Osteoblast (primary cell): Measurements from ENCODE around the gene KLF5. TPM values are rescaled to one million over a fixed set of nuclear protein-coding genes. Genes with fewer than 3 reads are reported as not detected.

Source experiments
- DNase-seq: peaks from one replicate; pipeline ENCODE4 v3.0.0; 2011; ENCODE audit warnings: low spot score, mixed read lengths; ENCODE audit not compliant: insufficient read length; ENCODE audit errors: missing footprints
- H2AFZ ChIP-seq: 2 replicates; pipeline ENCODE4 v1.6.0; 2011; ENCODE audit warnings: mild to moderate bottlenecking, low read length
- H3K27ac ChIP-seq: 2 replicates; pipeline ENCODE4 v1.5.1; 2011; ENCODE audit warnings: mild to moderate bottlenecking, low read depth, low read length, moderate library complexity
- H3K27me3 ChIP-seq: 2 replicates; pipeline ENCODE4 v1.6.0; 2012; ENCODE audit warnings: mild to moderate bottlenecking, control low read depth, inconsistent platforms, low read length, moderate library complexity; ENCODE audit not compliant: insufficient read depth
- H3K36me3 ChIP-seq: 2 replicates; pipeline ENCODE4 v1.5.1; 2011; ENCODE audit warnings: mild to moderate bottlenecking, low read length, control low read depth, moderate library complexity; ENCODE audit not compliant: insufficient read depth
- H3K4me1 ChIP-seq: 2 replicates; pipeline ENCODE4 v1.5.1; 2011; ENCODE audit warnings: mild to moderate bottlenecking, low read length, control low read depth, moderate library complexity; ENCODE audit not compliant: insufficient read depth
- H3K4me2 ChIP-seq: 2 replicates; pipeline ENCODE4 v1.6.0; 2011; ENCODE audit warnings: mild to moderate bottlenecking, low read length; ENCODE audit not compliant: insufficient read depth
- H3K4me3 ChIP-seq: fragments of 200-600 bp; sonication (generic); 3 replicates; pipeline ENCODE4 v1.5.1; 2012; ENCODE audit warnings: mild to moderate bottlenecking, low read length, inconsistent platforms; ENCODE audit not compliant: insufficient read depth
- H3K79me2 ChIP-seq: 2 replicates; pipeline ENCODE4 v1.6.0; 2012; ENCODE audit warnings: mild to moderate bottlenecking, low read length, control low read depth, inconsistent platforms; ENCODE audit not compliant: insufficient read depth
- H3K9me3 ChIP-seq: 2 replicates; pipeline ENCODE4 v1.5.1; 2011; ENCODE audit warnings: low read depth, low read length, control low read depth
- H4K20me1 ChIP-seq: 2 replicates; pipeline ENCODE4 v1.6.0; 2012; ENCODE audit warnings: mild to moderate bottlenecking, low read length, control low read depth; ENCODE audit not compliant: insufficient read depth
- total RNA-seq: library from RNA; depleted of rRNA; stranded (reverse); fragments of >200 nt; gene quantifications from 2 replicates; pipeline ENCODE4 v1.2.3, GENCODE V29; 2012
- TF ChIP-seq, protein P1 (sequence below): IDR thresholded peaks from 2 replicates; pipeline ENCODE4 v1.5.1; 2011; ENCODE audit warnings: mild to moderate bottlenecking, low read depth, low read length, moderate library complexity; ENCODE audit errors: extremely low read depth

KLF5 gene
- total RNA-seq, 1 donor: 4.0 TPM

GRCh38 chr13:73074014-73074413 lies 15.2 kb downstream of the KLF5 start:
- H3K79me2 ChIP-seq: no peaks in the 10 kb centered on the region
- H3K27me3 ChIP-seq: no peaks in the 10 kb centered on the region
- TF ChIP-seq, protein P1, sequence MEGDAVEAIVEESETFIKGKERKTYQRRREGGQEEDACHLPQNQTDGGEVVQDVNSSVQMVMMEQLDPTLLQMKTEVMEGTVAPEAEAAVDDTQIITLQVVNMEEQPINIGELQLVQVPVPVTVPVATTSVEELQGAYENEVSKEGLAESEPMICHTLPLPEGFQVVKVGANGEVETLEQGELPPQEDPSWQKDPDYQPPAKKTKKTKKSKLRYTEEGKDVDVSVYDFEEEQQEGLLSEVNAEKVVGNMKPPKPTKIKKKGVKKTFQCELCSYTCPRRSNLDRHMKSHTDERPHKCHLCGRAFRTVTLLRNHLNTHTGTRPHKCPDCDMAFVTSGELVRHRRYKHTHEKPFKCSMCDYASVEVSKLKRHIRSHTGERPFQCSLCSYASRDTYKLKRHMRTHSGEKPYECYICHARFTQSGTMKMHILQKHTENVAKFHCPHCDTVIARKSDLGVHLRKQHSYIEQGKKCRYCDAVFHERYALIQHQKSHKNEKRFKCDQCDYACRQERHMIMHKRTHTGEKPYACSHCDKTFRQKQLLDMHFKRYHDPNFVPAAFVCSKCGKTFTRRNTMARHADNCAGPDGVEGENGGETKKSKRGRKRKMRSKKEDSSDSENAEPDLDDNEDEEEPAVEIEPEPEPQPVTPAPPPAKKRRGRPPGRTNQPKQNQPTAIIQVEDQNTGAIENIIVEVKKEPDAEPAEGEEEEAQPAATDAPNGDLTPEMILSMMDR: no peak
- H3K36me3 ChIP-seq: no peaks in the 10 kb centered on the region
- no peak overlapping the region for H3K27ac ChIP-seq
- H2AFZ ChIP-seq: peak overlapping the region; percentile 53
- H3K4me2 ChIP-seq: peak overlapping the region; percentile 68
- H4K20me1 ChIP-seq: no peaks in the 10 kb centered on the region
- peak; percentile 22 for DNase-seq
- H3K4me3 ChIP-seq: no peak overlapping the region
- peaks cover 17% of the 10 kb centered on the region for H3K4me1 ChIP-seq
- H3K9me3 ChIP-seq: no peaks in the 10 kb centered on the region

- Histone ChIP-seq H3K9me3 (no peaks in the 10 kb centered on the region), H3K4me1 (peaks cover 13% of the 10 kb centered on the region), H4K20me1 (no peaks in the 10 kb centered on the region), H3K27ac (no peak overlapping the region), H3K4me2 (no peak overlapping the region), H3K79me2 (no peaks in the 10 kb centered on the region), H3K4me3 (no peak overlapping the region), H3K36me3 (no peaks in the 10 kb centered on the region), H3K27me3 (no peaks in the 10 kb centered on the region), H2AFZ (no peak overlapping the region)
- DNase-seq: no peak
- TF ChIP-seq, protein P1: no peak
These were observed 16.1 kb downstream of the KLF5 start for GRCh38 chr13:73074926-73075325.

GRCh38 chr13:73075546-73075945 lies 16.7 kb downstream of the KLF5 start:
- H3K27me3 ChIP-seq: no peaks in the 10 kb centered on the region
- H3K4me1 ChIP-seq: peaks cover 13% of the 10 kb centered on the region
- H4K20me1 ChIP-seq: no peaks in the 10 kb centered on the region
- no peak overlapping the region for H3K4me2 ChIP-seq
- no peak overlapping the region for H2AFZ ChIP-seq
- H3K79me2 ChIP-seq: no peaks in the 10 kb centered on the region
- H3K36me3 ChIP-seq: no peaks in the 10 kb centered on the region
- no peak overlapping the region for H3K4me3 ChIP-seq
- TF ChIP-seq, protein P1: no peak
- no peaks in the 10 kb centered on the region for H3K9me3 ChIP-seq
- no peak overlapping the region for H3K27ac ChIP-seq
- peak; percentile 37 for DNase-seq

DNA sequence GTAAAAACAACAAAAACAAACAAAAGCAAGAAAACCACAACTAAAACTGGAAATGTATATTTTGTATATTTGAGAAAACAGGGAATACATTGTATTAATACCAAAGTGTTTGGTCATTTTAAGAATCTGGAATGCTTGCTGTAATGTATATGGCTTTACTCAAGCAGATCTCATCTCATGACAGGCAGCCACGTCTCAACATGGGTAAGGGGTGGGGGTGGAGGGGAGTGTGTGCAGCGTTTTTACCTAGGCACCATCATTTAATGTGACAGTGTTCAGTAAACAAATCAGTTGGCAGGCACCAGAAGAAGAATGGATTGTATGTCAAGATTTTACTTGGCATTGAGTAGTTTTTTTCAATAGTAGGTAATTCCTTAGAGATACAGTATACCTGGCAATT lies 17.1 kb downstream of the KLF5 start:
- Histone ChIP-seq H3K27ac (no peak overlapping the region), H3K79me2 (no peaks in the 10 kb centered on the region), H3K4me1 (peaks cover 13% of the 10 kb centered on the region), H2AFZ (no peak overlapping the region), H3K27me3 (no peaks in the 10 kb centered on the region), H3K9me3 (no peaks in the 10 kb centered on the region), H4K20me1 (no peaks in the 10 kb centered on the region), H3K4me3 (no peak overlapping the region), H3K36me3 (no peaks in the 10 kb centered on the region), H3K4me2 (no peak overlapping the region)
- TF ChIP-seq, protein P1: no peak
- DNase-seq: no peak
